ENCODE measurements around the gene LARGE1.

- TF ChIP-seq, protein P1, sequence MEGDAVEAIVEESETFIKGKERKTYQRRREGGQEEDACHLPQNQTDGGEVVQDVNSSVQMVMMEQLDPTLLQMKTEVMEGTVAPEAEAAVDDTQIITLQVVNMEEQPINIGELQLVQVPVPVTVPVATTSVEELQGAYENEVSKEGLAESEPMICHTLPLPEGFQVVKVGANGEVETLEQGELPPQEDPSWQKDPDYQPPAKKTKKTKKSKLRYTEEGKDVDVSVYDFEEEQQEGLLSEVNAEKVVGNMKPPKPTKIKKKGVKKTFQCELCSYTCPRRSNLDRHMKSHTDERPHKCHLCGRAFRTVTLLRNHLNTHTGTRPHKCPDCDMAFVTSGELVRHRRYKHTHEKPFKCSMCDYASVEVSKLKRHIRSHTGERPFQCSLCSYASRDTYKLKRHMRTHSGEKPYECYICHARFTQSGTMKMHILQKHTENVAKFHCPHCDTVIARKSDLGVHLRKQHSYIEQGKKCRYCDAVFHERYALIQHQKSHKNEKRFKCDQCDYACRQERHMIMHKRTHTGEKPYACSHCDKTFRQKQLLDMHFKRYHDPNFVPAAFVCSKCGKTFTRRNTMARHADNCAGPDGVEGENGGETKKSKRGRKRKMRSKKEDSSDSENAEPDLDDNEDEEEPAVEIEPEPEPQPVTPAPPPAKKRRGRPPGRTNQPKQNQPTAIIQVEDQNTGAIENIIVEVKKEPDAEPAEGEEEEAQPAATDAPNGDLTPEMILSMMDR (IDR thresholded peaks at IDR 0.05): no peak
- TF ChIP-seq ZFX (IDR thresholded peaks at IDR 0.05; ENCODE audit: borderline replicate concordance): no peak
Measured at GRCh38 chr22:33538277-33538885, 381.9 kb downstream of the LARGE1 start.
